Measurements from ENCODE around the gene MYO7B. TPM values are rescaled to one million over a fixed set of nuclear protein-coding genes. Genes with fewer than 3 reads are reported as not detected.

The MYO7B gene
- total and polyA plus RNA-seq, 7 experiments from 2014 or later = 0.29 to 5.9 (median 1.3) TPM; not detected in 4

Other genes with a start within 250 kb of the MYO7B start
- gene ERCC3, start 241.5 kb upstream of the MYO7B start, total RNA-seq = 10 to 100 TPM; 43.4 to 71.5 (median 56.8) TPM
- gene ERCC3, start 241.5 kb upstream of the MYO7B start, polyA plus RNA-seq = 10 to 100 TPM; 15.9 to 36.5 TPM
- gene MAP3K2, start 147.7 kb upstream of the MYO7B start, total RNA-seq = 100 to 1,000 TPM in 1 of 5 experiments, 10 to 100 TPM in 4; 60.5 to 111 (median 84.5) TPM
- gene MAP3K2, start 147.7 kb upstream of the MYO7B start, polyA plus RNA-seq = 10 to 100 TPM; 41.3 to 56.5 TPM
- under 1 TPM in 1 of 5 experiments, not detected in 4; 0.64 TPM for gene PROC, start 117.3 kb upstream of the MYO7B start, total RNA-seq
- not detected for gene PROC, start 117.3 kb upstream of the MYO7B start, polyA plus RNA-seq
- 10 to 100 TPM; 24.0 to 57.5 (median 43.4) TPM for gene IWS1, start 9.2 kb upstream of the MYO7B start, total RNA-seq
- 10 to 100 TPM; 15.7 to 39.7 TPM for gene IWS1, start 9.2 kb upstream of the MYO7B start, polyA plus RNA-seq
- gene GPR17, start 110.5 kb downstream of the MYO7B start, total RNA-seq = not detected
- gene GPR17, start 110.5 kb downstream of the MYO7B start, polyA plus RNA-seq = not detected
- 10 to 100 TPM in 2 of 5 experiments, 1 to 10 TPM in 3; 5.3 to 13.7 (median 10.0) TPM for gene LIMS2, start 139.8 kb downstream of the MYO7B start, total RNA-seq
- gene LIMS2, start 139.8 kb downstream of the MYO7B start, polyA plus RNA-seq = 10 to 100 TPM; 17.0 to 27.0 TPM
- gene SFT2D3, start 165.8 kb downstream of the MYO7B start, total RNA-seq = 10 to 100 TPM in 2 of 5 experiments, 1 to 10 TPM in 3; 6.0 to 17.8 (median 8.9) TPM
- 1 to 10 TPM; 1.4 to 2.1 TPM for gene SFT2D3, start 165.8 kb downstream of the MYO7B start, polyA plus RNA-seq